Neural cell (in vitro differentiated cells): Measurements from ENCODE around the gene CEP72.

Experiments
- EP300 ChIP-seq: fragments of 450-650 bp; conservative IDR thresholded peaks from 2 replicates; pipeline ENCODE4 v1.6.1; 2014; ENCODE audit warnings: antibody characterized with exemption, mild to moderate bottlenecking, moderate library complexity; ENCODE audit not compliant: poor library complexity, severe bottlenecking
- EZH2 ChIP-seq: fragments of 200-600, 300-800 bp; shearing (Covaris generic), sonication (generic); IDR thresholded peaks from 2 replicates; pipeline ENCODE4 v1.6.1; 2014; ENCODE audit warnings: antibody characterized with exemption, low read length, borderline replicate concordance, mild to moderate bottlenecking; ENCODE audit not compliant: insufficient read depth, poor library complexity, severe bottlenecking
- MXI1 ChIP-seq: fragments of 450-650 bp; conservative IDR thresholded peaks from 2 replicates; pipeline ENCODE4 v1.6.1; 2014; ENCODE audit warnings: antibody characterized with exemption, mild to moderate bottlenecking; ENCODE audit not compliant: poor library complexity, severe bottlenecking
- POLR2AphosphoS5 ChIP-seq: IDR thresholded peaks from 2 replicates; pipeline ENCODE4 v1.6.1; 2012
- RAD21 ChIP-seq: fragments of 450-650 bp; conservative IDR thresholded peaks from 2 replicates; pipeline ENCODE4 v1.6.1; 2014; ENCODE audit warnings: antibody characterized with exemption, mild to moderate bottlenecking, moderate library complexity
- SMC3 ChIP-seq: fragments of 450-650 bp; conservative IDR thresholded peaks from 2 replicates; pipeline ENCODE4 v1.6.1; 2014; ENCODE audit warnings: antibody characterized with exemption, mild to moderate bottlenecking, moderate library complexity; ENCODE audit not compliant: poor library complexity
- TAF1 ChIP-seq: IDR thresholded peaks from 2 replicates; pipeline ENCODE4 v1.6.1; 2012; ENCODE audit warnings: low read depth
- TF ChIP-seq, protein P1 (sequence below): IDR thresholded peaks from 2 replicates; pipeline ENCODE4 v1.6.1; 2012; ENCODE audit warnings: borderline replicate concordance
- TF ChIP-seq, protein P2 (sequence below): fragments of 450-650 bp; IDR thresholded peaks from 2 replicates; pipeline ENCODE4 v1.5.1; 2014; ENCODE audit warnings: antibody characterized with exemption, mild to moderate bottlenecking, moderate library complexity; ENCODE audit not compliant: poor library complexity, severe bottlenecking

DNA sequence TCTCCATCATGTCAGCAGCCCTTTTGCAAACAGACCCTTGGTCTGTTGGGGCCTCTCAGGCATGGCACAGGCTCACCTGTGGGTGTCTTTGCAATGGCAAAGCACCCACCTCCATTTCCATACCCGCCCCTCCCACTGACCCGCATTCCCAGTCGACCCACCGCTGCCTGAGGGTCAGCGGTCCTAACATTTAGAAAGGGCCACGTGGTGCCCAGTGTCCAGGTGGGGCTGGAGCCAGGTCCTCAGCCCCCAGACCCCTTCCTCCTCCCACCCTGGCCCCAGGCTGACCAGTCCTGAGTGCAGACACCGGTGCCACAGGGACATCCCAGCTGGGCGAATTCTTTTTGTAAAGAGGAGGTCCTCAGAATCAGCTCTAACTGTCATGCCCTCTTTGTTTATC lies 43.3 kb upstream of the CEP72 start:
- TF ChIP-seq, protein P1, sequence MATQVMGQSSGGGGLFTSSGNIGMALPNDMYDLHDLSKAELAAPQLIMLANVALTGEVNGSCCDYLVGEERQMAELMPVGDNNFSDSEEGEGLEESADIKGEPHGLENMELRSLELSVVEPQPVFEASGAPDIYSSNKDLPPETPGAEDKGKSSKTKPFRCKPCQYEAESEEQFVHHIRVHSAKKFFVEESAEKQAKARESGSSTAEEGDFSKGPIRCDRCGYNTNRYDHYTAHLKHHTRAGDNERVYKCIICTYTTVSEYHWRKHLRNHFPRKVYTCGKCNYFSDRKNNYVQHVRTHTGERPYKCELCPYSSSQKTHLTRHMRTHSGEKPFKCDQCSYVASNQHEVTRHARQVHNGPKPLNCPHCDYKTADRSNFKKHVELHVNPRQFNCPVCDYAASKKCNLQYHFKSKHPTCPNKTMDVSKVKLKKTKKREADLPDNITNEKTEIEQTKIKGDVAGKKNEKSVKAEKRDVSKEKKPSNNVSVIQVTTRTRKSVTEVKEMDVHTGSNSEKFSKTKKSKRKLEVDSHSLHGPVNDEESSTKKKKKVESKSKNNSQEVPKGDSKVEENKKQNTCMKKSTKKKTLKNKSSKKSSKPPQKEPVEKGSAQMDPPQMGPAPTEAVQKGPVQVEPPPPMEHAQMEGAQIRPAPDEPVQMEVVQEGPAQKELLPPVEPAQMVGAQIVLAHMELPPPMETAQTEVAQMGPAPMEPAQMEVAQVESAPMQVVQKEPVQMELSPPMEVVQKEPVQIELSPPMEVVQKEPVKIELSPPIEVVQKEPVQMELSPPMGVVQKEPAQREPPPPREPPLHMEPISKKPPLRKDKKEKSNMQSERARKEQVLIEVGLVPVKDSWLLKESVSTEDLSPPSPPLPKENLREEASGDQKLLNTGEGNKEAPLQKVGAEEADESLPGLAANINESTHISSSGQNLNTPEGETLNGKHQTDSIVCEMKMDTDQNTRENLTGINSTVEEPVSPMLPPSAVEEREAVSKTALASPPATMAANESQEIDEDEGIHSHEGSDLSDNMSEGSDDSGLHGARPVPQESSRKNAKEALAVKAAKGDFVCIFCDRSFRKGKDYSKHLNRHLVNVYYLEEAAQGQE: no peak
- TF ChIP-seq, protein P2, sequence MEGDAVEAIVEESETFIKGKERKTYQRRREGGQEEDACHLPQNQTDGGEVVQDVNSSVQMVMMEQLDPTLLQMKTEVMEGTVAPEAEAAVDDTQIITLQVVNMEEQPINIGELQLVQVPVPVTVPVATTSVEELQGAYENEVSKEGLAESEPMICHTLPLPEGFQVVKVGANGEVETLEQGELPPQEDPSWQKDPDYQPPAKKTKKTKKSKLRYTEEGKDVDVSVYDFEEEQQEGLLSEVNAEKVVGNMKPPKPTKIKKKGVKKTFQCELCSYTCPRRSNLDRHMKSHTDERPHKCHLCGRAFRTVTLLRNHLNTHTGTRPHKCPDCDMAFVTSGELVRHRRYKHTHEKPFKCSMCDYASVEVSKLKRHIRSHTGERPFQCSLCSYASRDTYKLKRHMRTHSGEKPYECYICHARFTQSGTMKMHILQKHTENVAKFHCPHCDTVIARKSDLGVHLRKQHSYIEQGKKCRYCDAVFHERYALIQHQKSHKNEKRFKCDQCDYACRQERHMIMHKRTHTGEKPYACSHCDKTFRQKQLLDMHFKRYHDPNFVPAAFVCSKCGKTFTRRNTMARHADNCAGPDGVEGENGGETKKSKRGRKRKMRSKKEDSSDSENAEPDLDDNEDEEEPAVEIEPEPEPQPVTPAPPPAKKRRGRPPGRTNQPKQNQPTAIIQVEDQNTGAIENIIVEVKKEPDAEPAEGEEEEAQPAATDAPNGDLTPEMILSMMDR: no peak
- no peak for TF ChIP-seq EZH2
- no peak for TF ChIP-seq TAF1
- TF ChIP-seq POLR2AphosphoS5: no peak
- TF ChIP-seq RAD21: no peak
- no peak for TF ChIP-seq EP300
- TF ChIP-seq MXI1: no peak
- TF ChIP-seq SMC3: no peak
